LNCaP clone FGC (cell line): ENCODE measurements around the gene SLC9A3.
"Not testable (repeated sequence)": the region's sequence is repeated elsewhere in the genome, so short reads cannot be mapped to it uniquely, and the experiment has no call there.

Experiments
- DNase-seq: peaks from one replicate; pipeline ENCODE4 v3.0.0-alpha.2; 2011; ENCODE audit warnings: low read depth
- H3K4me3 ChIP-seq: 2 replicates; pipeline ENCODE4 v1.5.1; 2011; ENCODE audit warnings: mild to moderate bottlenecking, low read depth, low read length, control low read depth
- TF ChIP-seq, protein P1 (sequence below): IDR thresholded peaks from 2 replicates; pipeline ENCODE4 v1.5.1; 2012; ENCODE audit warnings: mild to moderate bottlenecking; ENCODE audit not compliant: control insufficient read depth, insufficient read depth; ENCODE audit errors: extremely low read depth

Gene SLC9A3

DNA sequence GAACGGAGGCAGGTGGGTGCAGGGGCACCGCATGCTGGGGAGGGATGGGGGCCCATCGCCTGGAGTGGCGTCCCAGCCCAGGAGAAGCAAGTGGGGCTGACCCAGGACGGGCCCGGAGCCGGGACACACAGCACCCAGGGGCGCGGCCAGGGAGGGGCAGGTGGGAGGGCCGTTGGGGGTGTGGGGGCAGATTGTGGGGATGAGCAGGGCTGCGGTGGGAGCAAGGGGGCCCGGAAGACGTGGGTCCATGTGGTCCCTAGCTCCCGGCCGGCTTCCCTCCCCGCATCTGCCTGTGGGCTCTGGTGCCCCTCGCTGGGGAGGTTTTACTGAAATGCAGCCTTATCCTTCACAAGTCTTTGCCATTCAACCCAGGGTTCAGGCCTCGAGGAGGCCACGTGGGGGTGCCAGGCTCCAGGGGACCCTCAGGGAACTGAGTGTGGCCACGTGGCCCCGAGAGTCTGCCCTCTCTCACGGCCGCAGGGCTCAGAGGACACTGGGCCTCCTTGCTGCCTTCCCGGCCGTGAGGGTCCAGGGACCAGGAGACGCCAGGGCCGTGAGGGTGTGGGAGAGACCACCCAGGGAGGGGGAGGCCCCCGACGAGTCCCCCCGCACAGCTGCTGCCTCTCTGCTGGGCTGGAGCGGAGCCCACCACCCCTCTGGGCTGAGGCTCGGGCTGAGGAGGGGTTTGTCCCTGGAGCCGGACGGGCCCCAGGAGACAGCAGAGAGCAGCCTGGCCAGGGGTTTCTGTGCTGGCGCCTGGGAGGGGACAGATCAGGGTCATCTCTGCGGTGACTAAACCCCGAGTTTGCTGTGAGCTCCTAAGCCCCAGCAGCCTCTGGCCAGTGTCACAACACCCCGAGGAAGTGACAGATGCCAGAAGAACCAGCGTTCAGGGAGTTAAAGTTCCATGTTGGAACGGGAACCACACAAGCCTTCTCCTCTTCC is 35.2 kb downstream of the SLC9A3 start:
- TF ChIP-seq, protein P1, sequence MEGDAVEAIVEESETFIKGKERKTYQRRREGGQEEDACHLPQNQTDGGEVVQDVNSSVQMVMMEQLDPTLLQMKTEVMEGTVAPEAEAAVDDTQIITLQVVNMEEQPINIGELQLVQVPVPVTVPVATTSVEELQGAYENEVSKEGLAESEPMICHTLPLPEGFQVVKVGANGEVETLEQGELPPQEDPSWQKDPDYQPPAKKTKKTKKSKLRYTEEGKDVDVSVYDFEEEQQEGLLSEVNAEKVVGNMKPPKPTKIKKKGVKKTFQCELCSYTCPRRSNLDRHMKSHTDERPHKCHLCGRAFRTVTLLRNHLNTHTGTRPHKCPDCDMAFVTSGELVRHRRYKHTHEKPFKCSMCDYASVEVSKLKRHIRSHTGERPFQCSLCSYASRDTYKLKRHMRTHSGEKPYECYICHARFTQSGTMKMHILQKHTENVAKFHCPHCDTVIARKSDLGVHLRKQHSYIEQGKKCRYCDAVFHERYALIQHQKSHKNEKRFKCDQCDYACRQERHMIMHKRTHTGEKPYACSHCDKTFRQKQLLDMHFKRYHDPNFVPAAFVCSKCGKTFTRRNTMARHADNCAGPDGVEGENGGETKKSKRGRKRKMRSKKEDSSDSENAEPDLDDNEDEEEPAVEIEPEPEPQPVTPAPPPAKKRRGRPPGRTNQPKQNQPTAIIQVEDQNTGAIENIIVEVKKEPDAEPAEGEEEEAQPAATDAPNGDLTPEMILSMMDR: no peak
- DNase-seq: no peak
- no peak overlapping the region for H3K4me3 ChIP-seq

DNA sequence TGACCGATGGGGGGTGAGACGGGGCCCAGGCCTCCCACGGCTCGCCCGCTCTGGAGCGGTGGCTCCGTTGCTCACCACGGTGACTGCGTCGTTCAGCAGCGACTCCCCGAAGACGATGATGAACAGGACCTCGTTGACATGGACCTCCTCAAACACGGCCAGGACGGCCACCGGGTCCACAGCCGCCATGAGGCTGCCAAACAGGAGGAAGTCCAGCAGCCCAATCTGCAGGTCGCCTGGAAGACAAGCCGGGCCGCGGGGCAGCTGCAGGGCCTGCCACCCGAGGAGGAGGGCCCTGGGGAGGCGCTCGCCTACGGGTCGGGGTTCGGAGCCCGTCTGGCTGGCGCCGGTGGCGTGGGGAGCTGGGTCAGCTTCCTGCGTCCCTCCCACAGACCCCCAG is 36.0 kb downstream of the SLC9A3 start:
- H3K4me3 ChIP-seq: no peak overlapping the region
- DNase-seq: no peak
- TF ChIP-seq, protein P1: no peak

DNA sequence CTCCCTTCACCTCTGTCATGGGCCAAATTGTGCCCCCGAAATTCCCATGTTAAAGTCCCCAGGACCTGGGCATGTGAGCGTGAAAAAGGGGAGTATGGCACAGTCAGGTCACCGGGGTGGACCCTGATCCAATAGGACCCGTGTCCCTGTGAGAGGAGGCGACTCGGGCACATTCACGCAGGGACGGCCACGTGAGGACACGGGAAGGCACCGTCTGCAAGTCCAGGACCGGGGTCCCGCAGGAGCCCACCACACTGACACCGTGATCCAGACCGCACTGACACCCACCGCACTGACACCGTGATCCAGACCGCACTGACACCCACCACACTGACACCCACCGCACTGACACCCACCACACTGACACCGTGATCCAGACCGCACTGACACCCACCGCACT is 37.7 kb downstream of the SLC9A3 start:
- H3K4me3 ChIP-seq, DNase-seq: not testable (repeated sequence)

DNA sequence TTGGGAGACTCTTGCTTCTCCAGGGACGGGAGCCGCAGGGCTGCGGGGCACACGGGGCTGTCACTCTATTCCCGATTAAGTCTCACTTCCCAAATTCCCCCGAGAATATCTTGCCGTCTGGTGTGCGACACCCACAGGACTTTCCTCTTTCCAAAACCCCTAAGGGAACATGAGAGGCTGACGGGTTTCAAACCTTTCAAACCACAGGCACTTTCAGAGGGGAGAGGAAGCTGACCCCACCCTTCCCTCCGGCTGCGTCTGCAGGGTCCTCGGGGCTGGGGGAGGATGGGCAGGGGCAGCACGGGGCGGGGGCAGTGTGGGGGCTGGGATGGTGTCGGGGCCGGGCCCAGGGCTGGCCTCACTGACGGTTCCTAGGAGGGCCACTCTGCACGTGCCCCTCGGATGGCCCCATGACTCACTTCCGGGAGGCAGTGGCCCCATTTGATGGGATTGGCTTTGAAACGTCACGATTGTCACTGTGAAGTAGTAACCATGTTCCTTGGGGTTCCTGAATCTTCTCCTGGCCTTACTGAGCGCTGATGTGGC is 38.2 kb downstream of the SLC9A3 start:
- TF ChIP-seq, protein P1: no peak
- no peak for DNase-seq
- H3K4me3 ChIP-seq: no peak overlapping the region

DNA sequence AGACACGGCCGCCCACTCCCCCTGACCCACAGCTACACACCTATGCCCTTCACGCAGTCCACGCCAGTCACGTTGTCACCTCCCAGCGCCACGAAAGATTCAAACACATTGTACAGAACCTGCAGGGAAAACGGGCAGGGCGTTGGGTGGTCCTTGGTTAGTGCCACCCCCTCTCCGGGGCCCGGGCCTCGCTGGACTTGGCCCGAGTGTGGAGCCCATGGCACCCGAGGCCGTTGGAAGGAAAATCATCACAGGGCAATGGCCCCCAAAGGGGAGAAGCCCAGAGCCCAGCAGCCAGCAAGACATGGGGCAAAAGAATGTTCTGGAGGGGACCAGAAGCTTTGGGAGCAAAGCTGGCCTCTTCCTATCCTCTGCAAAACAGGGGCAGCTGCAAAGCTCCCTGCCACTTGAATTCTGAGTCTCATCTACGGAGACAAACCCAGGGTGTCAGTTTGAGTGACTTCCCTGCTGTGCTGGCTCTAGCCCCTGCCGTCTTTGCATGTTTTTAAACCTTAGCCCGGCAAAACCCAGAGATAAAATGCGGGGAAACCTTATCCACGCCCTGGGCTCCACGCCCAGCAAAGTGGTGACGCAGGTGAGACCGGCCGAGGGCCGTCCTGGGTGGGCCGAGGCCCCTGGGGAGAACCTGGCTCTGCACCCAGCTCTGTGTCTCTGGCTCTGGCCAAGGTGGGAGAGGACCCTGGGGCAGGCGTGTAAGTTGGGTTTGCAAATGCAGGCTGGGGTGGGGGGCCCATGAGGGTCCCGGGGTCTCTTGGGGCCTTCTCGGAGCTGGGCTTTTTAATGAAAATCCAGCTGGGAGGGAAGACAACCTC is 38.9 kb downstream of the SLC9A3 start:
- no peak overlapping the region for H3K4me3 ChIP-seq

DNA sequence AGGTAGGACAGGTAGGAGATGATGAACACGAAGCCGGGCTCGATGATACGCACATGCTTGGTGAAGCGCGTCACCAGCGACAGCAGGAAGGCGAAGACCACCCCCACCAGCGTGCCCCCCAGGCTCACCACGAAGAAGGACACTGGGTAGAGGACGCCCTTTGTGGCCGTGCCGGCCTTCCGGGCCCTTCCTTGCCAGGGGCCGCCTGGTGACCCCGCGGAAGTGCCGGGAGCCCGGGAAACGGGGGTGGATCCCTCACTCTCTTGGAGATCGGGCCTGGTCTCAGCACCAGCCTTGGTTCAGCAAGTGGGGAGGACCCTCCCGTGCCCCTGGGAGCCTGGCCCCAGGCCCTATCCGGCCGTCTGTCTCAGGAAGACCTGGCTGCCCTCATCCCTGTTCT is 39.7 kb downstream of the SLC9A3 start:
- H3K4me3 ChIP-seq: no peak overlapping the region
- TF ChIP-seq, protein P1: no peak
- DNase-seq: no peak

More for the DNA sequence above, 38.9 kb downstream of the SLC9A3 start:
- DNase-seq: no peak
- TF ChIP-seq, protein P1: no peak
